NCI-H446 (cell line): ENCODE measurements around the gene NME7.
"Not testable (repeated sequence)": the region's sequence is repeated elsewhere in the genome, so short reads cannot be mapped to it uniquely, and the experiment has no call there.

ENCODE experiments used
- DNase-seq, 2 experiments: peaks; one replicate each; lab custom pipeline; 2025; lab: John Stamatoyannopoulos, UW

Gene NME7, protein sequence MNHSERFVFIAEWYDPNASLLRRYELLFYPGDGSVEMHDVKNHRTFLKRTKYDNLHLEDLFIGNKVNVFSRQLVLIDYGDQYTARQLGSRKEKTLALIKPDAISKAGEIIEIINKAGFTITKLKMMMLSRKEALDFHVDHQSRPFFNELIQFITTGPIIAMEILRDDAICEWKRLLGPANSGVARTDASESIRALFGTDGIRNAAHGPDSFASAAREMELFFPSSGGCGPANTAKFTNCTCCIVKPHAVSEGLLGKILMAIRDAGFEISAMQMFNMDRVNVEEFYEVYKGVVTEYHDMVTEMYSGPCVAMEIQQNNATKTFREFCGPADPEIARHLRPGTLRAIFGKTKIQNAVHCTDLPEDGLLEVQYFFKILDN

DNA sequence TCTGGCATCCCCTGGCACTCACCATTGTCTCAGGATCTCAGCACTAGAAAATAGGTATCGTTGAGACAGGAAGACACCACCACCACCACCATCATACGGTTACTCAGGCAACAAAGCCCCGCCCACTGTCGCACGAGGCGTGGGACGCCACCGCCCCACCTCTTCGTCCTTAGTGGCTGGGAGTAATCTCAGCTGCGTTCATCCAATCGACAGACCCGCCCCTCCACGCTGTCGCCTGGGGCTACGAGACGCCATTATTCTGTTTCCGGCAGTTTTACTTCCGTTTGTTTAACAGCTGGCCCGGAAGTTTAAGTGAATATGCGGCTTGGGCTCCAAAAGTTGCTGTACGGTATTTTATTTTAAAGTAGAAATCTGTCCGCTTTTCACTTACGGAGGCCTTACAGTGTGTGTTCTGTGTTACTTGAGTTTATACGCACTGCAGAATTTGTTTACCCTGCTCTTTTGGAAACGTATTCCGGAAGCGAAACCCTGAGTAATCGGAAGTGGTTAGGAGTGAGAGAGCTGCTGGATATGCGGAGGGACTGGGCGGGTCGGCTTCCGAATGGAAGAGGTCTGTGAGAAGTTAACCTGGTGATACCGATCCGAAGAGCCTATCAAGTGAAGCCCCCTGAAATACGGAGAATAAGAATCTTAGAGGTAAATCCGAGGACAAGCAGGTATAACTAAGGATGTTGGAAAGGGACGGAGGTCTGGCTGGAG lies at the start of gene NME7, which contains the start of gene BLZF1:
Gene NME7 (minus strand): TSS at position 112 of the 720 bp plus-strand sequence. CDS start 87 bp downstream, at position 25.
Gene BLZF1 (plus strand): TSS at position 510 of the 720 bp plus-strand sequence. CDS start 1,328 bp downstream, outside the sequence.
- DNase-seq = peak; percentile 93 to 97

DNA sequence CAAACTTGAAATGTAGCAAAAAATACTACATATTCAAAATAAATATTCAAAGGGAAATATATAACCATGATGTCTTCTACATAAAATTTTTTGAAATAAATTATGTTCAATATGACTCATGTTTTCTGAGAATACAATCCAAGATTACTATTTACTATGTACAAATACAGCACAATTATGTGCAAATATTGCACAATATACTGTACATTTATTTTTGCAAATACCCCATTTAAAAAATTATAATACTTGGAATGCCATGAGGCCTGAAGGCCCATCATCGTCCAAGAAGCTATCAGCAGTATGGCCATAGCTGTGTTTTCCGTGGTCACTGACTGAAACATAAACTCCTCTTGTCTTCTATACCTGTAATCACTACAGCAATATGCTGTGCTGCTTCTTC lies 47.4 kb upstream of the NME7 start:
- no peak for DNase-seq

DNA sequence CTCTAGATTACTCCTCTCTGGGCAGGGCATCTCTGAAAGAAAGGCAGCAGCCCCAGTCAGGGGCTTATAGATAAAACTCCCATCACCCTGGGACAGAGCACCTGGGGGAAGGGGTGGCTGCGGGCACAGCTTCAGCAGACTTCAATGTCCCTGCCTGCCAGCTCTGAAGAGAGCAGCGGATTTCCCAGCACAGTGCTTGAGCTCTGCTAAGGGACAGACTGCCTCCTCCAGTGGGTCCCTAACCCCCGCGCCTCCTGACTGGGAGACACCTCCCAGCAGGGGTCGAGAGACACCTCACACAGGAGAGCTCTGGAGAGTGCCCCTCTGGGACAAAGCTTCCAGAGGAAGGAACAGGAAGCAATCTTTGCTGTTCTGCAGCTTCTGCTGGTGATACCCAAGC lies 40.7 kb upstream of the NME7 start:
- not testable (repeated sequence) for DNase-seq

DNA sequence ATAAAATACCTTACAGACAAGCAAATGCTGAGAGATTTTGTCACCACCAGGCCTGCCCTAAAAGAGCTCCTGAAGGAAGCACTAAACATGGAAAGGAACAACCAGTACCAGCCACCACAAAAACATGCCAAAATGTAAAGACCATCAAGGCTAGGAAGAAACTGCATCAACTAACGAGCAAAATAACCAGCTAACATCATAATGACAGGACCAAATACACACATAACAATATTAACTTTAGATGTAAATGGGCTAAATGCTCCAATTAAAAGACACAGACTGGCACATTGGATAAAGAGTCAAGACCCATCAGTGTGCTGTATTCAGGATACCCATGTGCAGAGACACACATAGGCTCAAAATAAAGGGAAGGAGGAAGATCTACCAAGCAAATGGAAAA lies 35.0 kb upstream of the NME7 start:
- DNase-seq = not testable (repeated sequence)

DNA sequence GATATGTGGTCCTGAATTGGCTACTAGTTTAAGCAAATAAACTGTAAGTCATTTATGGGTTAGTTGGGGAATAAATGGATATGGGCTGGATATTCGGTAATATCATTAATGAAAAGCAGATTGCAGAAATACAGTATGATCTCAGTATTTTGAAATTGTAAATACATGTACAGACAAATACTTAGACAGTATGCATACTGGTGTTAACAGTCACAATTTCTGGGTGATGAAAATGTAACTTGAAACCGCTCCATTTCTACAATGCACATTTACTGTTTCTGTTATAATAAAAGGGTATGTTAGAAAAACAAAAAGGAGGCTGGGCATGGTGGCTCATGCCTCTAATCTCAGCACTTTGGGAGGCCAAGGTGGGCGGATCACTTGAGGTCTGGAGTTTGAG lies 28.4 kb upstream of the NME7 start:
- DNase-seq = no peak

DNA sequence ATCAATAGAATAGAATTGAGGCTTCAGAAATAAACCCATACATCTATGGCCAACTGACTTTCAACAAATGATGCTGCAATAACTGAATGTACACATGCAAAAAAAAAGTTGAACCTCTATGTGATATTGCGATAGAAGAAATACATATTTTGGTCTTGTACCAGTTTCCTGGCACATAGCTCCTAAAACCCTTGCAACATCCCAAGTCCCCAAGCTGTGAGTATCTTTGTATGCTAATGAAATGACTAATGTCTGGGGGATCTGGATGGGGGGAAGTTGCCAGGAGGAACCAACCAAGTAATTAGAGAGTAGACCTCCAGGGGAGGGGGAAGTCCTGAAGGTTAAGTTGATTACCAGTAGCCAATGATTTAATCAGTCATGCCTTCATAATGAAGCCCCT lies 24.8 kb upstream of the NME7 start:
- no peak for DNase-seq

DNA sequence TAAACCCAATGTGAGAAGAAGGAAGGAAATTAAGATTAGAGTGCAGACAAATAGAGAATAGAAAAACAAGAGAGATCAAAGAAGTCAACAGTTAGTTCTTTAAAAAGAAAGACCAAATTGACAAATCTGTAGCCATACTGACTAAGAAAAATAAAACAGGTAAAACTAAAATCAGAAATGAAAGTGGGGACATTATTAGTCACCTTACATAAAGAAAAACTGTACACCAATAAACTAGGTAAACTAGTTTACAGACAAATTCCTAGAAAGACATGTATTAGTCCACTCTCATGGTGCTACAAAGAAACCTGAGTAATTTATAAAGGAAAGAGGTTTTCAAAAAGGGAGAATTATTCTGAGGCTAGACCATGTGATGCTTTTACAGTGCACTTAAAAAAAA lies 22.7 kb upstream of the NME7 start:
- no peak for DNase-seq

DNA sequence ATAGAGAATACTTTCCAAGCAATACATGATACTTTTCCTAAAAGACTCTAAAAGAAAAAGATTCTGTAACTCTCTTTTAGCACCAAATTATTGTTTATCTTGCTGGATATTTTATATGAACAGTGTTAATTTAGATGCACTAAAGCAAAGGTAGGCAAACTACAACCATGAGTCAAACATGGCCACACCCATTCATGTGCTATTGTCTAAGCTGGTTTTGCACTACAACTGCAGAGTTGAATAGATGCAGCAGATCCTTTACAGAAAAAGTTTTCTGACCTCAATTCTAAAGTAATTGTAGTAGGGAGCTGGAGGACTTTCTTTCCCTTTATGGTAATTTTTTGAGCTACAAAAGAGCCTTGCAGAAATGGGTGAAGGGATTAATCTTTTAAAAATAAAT lies 19.8 kb upstream of the NME7 start:
- no peak for DNase-seq

DNA sequence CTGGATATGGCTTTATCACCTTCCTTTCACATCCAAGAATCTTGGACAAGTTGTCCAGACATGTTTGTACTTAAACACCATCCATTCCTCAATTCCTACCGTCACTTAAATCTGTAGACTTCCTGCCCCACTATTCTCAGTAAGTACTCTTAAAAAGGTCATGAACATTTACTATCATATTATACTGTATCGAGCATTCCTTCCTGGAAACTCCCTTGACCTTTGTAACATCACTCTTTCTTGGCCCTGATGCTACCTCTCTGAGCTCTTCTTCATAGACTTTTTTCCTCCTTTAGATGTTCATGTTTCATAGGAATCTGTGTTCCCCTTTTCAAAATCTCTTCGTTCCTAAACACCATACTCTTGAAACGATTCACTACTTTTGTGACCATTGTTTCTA lies 15.9 kb upstream of the NME7 start:
- DNase-seq = no peak

DNA sequence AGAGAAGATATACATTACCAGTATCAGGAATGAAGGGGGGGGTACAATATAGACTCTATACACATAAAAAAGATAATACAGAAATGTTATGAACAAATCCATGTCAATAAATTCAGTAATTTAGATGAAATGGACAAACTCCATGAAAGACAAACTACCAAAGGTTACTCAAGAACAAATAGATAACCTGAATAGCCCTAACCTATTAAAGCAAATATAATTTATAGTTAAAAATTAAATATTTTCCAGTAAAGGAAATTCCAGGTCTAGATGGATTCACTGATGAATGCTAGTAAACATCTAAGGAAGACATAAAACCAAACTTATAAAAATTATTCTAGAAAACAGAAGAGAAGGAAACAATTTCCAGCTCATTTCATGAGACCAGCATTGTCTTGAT lies 13.6 kb upstream of the NME7 start:
- no peak for DNase-seq

DNA sequence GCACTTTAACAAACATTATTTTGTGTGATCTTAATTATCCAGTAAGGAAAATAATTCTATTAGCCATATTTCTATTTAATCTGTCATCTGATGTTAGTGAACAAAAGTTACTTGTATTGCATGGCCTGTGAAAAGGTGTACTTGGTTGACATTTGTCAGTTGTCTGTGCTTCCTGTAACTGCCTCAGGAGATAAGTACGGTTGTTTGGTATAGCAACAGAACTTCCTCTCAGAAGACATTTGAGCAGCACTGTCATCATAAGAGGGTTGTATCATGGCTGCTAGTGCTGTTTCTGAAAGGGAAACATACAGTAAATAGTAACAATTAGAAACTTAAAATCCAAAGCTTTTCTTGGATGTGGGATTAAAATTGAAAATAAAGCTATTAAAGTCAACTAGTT lies 3.8 kb upstream of the NME7 start:
- no peak for DNase-seq

DNA sequence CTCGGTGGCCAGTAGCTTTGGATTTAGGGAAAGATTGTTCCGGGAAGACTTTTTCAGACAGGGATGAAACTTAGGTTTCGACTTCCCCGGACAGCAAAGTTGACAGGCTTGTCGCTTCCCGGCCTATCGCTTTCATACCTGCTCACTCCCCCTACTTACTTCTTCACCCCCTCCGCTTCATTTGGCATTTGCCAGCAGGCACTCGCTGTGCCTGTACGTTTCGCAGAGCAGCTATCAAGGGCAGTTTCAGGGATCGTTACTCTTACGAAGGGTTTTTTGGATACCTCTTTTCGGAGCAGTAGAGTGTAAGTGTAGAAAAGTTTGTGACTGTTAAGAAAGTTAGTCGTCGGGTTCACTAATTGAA lies 791 bp upstream of the NME7 start:
- DNase-seq = no peak

DNA sequence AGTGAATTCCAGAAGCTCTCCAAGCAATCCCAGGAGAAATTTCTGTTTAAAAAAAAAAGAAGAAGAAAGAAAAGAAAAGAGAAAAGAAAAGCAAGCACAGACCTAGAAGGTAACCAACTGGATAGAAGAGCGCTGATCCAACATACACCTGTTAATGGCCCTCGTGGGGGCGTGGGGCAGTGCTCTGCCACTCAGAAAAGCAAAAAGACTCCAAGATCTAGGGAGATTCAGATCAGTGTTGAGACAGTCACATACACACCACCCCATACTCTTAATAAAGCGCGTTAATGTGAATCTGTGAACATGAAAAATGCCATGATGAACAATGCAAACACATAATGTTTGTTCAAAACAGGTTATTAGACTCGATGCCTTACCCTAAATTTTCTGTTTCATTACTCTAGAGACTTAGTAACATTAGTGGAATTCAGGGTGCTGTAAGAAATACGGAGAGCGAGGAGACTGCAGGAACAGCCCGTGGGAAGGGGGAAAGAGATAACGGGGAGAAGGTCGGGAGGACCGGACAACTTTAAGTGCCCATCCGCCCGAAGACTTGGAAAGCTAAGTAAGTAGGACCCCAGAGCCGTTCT lies 406 bp downstream of the NME7 start:
- no peak for DNase-seq

DNA sequence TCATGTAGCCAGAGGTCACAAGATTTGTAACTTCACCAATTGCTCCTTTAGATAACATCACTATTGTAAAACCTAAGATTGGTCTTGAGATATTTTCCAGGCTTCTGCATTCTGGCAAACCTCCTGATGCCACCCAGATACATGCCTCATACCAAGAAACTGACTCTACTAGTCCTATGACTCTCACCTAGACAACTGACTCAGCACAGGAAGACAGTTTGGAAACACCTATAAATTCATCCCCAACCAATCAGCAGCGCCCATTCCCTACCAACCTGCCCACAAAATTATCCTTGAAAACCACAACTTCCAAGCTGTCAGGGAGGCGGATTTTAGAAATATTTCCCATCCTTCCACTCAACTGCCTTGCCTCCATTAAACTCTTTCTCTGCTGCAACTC lies 2.6 kb downstream of the NME7 start:
- no peak for DNase-seq

DNA sequence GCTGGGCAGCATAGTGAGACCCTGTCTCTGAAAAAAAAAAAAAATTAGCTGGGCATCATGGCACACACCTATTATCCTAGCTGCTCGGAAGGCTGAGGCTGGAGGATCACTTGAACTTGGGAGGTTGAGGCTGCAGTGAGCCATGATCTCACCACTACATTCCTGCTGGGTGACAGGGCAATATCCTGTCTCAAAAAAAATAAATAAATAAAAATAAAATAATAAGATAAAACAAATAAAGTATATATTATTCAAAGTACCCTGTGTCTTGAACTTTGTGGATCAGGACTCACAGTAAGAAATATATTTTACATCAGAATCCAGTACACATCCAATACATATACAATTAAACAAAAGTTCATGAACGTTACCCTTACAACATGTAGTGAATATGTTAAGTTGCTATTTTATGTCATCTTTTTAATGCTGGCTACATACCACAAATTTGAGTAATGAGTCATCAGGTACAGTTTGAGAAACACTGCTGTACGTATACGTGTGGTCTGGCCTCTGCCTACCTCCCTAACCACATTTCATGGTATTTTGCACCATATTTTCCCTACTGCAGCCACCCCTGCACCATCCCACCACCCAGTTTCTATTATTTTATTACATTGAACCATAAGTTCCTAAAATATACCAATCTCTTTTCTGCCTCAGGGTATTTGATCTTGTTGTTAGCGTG lies 4.4 kb downstream of the NME7 start:
- no peak for DNase-seq

DNA sequence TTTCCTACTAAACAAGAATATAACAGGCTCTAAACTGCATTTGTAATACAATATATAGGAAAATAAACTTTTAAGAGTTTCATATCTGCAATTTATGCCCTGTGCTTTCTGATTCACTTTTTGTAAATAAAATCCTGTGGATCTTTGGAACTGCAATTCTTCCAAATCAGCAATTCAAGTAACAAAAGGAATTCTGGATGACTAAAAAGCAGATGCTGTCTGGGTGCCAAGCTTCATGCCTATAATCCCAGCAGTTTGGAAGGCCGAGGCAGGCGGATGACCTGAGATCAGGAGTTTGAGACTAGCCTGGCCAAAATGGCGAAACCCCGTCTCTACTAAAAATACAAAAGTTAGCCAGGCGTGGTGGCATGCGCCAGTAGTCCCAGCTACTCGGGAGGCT lies 6.3 kb downstream of the NME7 start:
- no peak for DNase-seq

DNA sequence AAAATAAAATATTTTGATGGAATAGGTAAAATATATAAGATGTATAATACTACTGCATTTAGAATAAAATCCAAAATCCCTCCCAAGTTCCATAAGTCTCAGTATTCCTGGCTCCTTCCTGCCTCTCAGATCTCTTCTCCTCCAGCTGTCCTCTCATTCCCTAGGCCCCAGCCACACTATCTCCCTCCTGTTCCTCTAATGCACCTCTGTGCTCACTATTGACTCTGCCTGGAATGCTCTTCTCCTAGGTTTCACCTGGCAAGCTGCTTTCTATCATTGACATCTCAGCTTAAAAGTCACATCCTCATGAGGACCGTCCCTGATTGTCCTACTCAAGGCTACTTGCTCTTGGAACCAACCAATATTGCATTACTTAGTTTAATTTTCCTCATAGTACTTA lies 7.2 kb downstream of the NME7 start:
- DNase-seq = no peak

DNA sequence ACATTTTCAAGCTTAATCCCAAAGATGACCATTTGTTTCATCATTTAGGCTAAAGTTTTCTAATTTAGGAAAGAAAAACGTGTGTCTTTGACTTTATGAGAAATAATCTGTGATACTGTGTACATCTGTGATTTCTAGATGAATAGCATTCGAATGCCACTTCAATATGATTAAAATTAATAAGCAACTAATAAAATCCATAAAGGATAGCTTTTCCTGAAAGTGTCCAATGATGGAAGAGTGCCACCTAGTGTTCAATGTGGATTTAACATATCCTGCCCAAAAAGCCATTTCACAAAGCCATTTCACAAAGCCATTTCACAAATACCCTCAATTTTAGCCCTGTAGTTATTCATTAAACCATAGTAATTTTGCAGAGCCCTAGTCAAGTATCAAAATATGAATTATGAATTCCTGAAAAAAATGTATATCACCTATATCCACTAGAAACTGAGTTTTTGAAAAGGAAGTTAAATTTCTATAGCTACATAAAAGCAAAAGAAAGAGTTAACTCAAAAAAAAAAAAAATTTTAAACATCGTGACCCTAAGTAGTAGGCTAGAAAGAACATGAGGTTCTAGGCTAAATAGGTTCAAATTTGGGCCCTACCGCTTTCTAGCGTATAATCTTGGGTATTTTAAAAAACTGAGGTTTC lies 19.1 kb downstream of the NME7 start:
- peak; percentile 75 to 82 for DNase-seq

DNA sequence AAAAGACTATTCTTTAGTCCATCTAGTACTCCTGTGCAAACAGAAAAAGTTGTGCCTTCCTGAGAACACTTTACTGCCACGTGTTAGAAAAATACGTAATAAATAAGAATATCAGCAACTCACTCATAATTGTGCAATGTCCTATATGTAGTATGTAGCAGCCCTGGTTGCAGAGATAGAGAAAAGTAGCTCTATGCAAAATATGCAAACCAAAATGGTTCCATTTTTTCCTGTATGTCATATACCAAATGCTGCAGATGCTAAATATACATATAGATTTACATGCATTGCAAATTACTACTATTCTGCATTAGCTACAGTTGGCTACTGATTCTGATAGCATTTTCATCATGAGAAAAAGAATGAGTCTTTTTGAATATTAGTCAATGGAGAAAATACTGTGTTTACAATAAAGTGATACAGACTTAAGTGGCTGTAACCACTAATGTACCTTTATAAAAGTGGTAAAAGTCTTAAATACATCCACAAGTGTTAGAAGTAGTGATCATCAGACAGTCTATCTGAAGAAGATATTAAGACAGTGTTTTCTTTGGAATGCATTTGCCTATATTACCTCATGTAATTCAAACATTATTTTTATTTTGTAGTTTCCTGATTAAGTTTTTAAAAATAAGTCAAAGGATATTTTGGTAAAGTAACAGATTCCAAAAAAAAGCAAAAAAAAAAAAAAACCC lies 19.8 kb downstream of the NME7 start:
- DNase-seq = no peak

DNA sequence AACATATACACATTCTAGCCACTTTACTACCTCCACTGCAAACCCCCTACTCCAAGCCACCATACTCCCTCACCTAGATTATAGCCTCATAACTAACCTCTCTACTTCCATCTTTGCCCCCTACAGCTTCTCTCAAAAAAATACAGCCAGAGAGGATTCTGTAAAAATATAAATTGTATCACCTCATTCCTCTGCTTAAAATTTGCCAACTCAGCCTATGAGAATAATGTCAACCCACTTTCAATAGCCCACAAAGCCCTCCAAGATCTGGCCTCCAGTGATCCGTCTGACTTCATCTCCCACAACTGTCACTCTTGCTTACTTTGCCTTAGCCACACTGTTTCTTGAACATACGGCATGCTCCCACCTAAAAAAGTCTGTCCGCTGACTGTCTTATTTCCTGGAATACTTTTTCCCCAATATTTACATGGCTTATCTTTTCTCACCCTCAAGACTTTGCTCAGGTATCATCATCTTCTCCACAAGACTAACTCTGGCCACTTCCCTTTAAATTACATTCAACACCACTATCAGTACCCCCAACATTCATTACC lies 21.5 kb downstream of the NME7 start:
- no peak for DNase-seq

DNA sequence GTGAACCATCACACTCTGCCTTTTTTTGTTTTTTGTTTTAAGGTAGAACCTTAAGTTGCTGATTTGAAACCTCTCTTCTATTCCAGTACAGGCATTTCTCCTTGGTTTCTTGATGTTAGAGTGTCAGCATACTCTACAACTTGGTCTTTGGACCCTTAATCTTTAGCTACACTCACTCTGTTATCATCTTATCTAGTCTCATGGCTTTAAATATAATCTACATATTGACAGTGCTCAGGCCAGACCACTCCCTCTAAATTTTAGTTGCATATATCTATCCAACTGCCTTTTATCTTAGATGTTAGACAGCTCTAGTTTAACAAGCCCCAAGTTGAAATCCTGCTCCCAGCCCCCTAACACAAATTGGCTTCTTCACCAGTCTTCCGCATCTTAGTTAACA lies 22.1 kb downstream of the NME7 start:
- no peak for DNase-seq
